SJCRH30 (cell line): ENCODE data around the gene CBX4. TPM values are rescaled to one million over a fixed set of nuclear protein-coding genes. Genes with fewer than 3 reads are reported as not detected.

Experiments
- DNase-seq, 2 experiments: peaks; one replicate each; pipeline ENCODE4 v3.0.0-alpha.2; 2015 to 2020
- H3K27ac ChIP-seq: fragments of 250-450 bp; sonication (Bioruptor Pico); 2 replicates; pipeline ENCODE4 v1.5.1; 2020; ENCODE audit warnings: mild to moderate bottlenecking, moderate library complexity
- H3K27me3 ChIP-seq: fragments of 250-450 bp; sonication (Bioruptor Pico); 2 replicates; pipeline ENCODE4 v1.5.1; 2020; ENCODE audit warnings: mild to moderate bottlenecking, moderate library complexity
- H3K36me3 ChIP-seq: fragments of 250-450 bp; sonication (Bioruptor Pico); 2 replicates; pipeline ENCODE4 v1.5.1; 2020; ENCODE audit warnings: mild to moderate bottlenecking, moderate library complexity
- H3K4me1 ChIP-seq: fragments of 250-450 bp; sonication (Bioruptor Pico); 2 replicates; pipeline ENCODE4 v1.5.1; 2020; ENCODE audit warnings: mild to moderate bottlenecking, moderate library complexity
- H3K4me3 ChIP-seq: fragments of 250-450 bp; sonication (Bioruptor Pico); 2 replicates; pipeline ENCODE4 v1.5.1; 2020; ENCODE audit warnings: mild to moderate bottlenecking, moderate library complexity
- H3K9me3 ChIP-seq: fragments of 250-450 bp; sonication (Bioruptor Pico); replicated peaks from 2 replicates; pipeline ENCODE4 v1.5.1; 2020; ENCODE audit warnings: mild to moderate bottlenecking, moderate library complexity
- total RNA-seq: library from RNA; depleted of rRNA; stranded (reverse); fragments of >200 nt; shearing (Covaris generic); gene quantifications from 2 replicates; pipeline ENCODE4 v1.2.3, GENCODE V29; 2014

The CBX4 gene
- total RNA-seq, 1 experiment from 2014 or later = 30.2 TPM

DNA sequence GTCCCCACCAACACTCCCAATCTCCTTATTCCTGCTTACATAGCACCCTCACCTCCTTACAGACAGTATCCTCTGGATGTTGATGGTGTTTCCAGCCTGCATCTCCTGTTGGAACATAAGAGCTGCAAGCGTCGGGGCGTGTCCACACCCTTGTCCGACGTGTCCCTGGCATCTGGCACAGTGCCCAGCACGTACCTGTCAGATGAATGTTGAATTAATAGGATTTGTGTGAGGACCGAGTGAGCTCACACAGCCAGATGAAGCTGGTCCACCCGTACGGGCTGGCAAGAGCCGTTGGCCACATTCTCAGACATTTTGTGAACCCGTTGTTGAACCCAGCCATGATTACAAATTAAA, 12.2 kb upstream of the CBX4 start:
- Histone ChIP-seq H3K4me3 (no peak overlapping the region), H3K9me3 (no peaks in the 10 kb centered on the region), H3K4me1 (peaks cover 12% of the 10 kb centered on the region), H3K27ac (no peak overlapping the region), H3K36me3 (no peaks in the 10 kb centered on the region), H3K27me3 (peaks cover 49% of the 10 kb centered on the region)
- DNase-seq = no peak

DNA sequence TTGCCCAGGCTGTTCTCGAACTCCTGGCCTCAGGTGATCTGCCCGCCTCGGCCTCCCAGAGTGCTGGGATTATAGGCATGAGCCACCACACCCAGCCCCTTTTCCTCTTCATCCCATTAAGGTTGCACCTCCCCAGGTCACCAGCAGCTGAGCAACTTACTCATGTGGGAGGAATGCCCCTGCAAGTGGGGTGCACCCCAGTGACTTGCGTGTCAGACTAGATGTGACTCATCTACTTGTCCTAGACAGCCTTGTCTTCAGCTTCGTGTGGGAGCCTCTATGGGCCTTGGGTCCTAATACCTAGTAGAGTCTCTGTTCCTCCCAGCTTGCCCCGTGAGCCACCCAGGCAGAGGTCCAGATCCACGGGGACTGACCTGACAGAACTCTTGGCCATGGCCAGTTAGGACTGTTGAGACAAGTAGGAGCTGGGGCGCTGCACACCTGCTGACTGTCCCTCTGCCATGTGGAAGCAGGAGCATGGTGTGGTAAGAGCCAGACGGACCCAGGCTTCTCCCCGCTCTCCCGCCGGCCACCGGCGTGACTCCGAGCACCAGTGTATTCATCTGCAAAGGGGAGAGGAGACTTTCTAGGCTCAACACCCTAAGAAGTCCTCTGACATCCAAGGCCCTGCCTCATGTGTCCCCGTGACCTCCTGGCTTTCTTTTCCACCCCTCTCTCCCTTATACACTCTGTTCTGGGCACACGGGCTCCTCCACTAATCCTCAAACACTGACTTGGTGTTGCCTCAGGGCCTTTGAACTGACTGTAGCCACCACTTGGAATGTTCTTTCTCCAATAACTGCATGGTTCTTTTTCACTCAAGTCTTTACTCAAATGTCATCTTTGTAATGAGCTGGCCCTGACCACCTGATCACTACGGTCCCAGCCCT, 11.6 kb upstream of the CBX4 start:
- Histone ChIP-seq H3K27me3 (peaks cover 48% of the 10 kb centered on the region), H3K9me3 (no peaks in the 10 kb centered on the region), H3K36me3 (no peaks in the 10 kb centered on the region), H3K4me1 (peaks cover 12% of the 10 kb centered on the region), H3K4me3 (no peak overlapping the region), H3K27ac (no peak overlapping the region)
- peak in 1 of 2 experiments; percentile 58 for DNase-seq

DNA sequence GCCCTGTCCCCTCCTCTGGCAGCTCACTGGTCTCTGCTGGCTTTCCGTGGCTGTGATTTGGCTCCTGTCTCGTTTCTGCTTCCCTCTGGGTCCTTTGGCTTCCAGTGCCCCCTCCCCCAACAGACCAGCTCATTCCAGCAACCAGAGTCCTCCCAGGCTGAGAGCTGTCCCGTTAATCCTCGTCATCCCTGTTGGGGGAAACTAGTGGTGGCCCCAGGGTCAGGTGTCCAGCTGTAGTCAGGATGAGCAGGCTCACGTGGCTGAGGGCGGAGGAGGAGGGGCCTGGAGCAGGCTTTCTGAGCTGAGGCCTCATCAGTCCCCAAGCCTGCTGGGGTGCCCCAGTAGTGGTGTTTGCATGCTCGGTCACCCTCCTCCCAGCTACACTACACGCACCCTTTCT, 10.7 kb upstream of the CBX4 start:
- no peak for DNase-seq
- H3K4me1 ChIP-seq = peaks cover 18% of the 10 kb centered on the region
- no peaks in the 10 kb centered on the region for H3K36me3 ChIP-seq
- no peak overlapping the region for H3K4me3 ChIP-seq
- H3K9me3 ChIP-seq = no peaks in the 10 kb centered on the region
- H3K27me3 ChIP-seq = peaks cover 45% of the 10 kb centered on the region
- no peak overlapping the region for H3K27ac ChIP-seq

DNA sequence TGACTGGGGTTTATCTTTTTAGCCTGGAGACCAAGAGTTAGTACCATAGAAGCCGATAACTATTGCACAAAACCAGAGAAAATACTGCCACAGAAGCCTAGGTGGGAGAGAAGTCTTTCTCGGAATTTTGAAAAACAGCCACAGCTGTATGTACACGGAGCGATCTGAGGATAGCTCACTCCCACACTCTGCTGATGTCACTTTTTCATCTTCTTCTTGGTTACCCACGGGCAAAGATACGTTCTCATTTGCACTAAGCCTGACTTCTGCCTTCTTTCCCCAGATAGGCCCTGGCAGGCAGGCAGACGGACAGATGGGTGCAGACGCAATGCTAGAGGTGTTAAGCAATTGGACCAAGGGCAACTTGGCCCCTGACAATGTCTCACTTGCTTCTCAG, 9.1 kb upstream of the CBX4 start:
- peak in 1 of 2 experiments; percentile 42 for DNase-seq
- Histone ChIP-seq H3K27ac (no peak overlapping the region), H3K4me1 (peaks cover 19% of the 10 kb centered on the region), H3K27me3 (peaks cover 41% of the 10 kb centered on the region), H3K9me3 (no peaks in the 10 kb centered on the region), H3K4me3 (no peak overlapping the region), H3K36me3 (no peaks in the 10 kb centered on the region)

DNA sequence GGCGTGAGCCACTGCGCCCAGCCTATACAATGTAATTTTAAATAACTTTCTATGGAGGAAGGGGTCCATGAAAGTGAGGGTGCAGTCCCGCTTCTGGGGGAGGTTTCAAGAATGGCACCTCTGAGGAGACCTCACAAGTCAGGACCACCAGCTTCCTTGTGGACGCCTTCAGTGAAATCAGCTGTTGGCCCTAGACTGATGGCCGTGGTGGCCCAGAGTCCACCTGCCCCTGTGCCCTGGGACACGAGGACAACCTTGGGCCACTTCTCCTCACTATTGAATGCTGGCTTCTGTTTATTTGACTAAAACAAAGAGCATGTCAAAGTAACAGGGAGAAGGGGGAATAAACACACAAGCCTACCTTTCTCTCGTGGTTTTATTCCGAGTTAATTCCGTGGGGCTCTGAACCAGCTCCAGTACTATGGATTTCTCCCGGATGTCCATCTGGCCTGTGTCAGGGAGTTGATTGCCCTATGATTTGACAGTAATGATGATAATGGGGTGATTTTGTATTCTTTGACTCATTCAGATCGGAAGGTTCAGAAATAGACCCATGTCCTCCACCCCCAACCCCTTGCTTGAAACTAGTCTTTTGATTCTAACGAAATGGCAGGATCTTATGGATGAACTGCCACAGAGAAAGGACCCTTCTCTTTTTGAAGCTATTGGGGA, 8.6 kb upstream of the CBX4 start:
- H3K27me3 ChIP-seq = peaks cover 38% of the 10 kb centered on the region
- no peak for DNase-seq
- H3K36me3 ChIP-seq = no peaks in the 10 kb centered on the region
- H3K4me1 ChIP-seq = peaks cover 15% of the 10 kb centered on the region
- no peak overlapping the region for H3K27ac ChIP-seq
- no peaks in the 10 kb centered on the region for H3K9me3 ChIP-seq
- H3K4me3 ChIP-seq = no peak overlapping the region

DNA sequence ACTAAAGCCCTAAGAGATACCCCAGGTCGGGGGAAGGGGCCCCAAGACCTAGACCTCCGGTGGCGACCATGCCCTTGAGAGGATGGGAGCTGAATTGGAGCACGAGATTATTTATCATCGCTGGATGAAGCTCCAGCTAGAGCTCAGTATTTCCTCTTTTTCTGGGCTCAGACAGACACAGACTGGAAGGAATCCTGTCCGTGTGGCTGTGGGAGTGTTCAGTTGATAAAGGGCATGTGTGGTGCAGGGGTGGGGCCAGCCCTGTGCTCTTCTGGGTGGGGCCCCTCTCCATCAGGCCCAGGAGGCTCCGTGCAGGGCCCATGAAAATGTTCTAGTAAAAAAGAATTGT, 6.3 kb upstream of the CBX4 start:
- Histone ChIP-seq H3K9me3 (no peaks in the 10 kb centered on the region), H3K36me3 (no peaks in the 10 kb centered on the region), H3K27ac (no peak overlapping the region), H3K27me3 (peaks cover 39% of the 10 kb centered on the region), H3K4me1 (peaks cover 10% of the 10 kb centered on the region), H3K4me3 (peak overlapping the region; percentile 44; the same call in 1 of the 2 replicates)
- DNase-seq = peak in 1 of 2 experiments; percentile 53

DNA sequence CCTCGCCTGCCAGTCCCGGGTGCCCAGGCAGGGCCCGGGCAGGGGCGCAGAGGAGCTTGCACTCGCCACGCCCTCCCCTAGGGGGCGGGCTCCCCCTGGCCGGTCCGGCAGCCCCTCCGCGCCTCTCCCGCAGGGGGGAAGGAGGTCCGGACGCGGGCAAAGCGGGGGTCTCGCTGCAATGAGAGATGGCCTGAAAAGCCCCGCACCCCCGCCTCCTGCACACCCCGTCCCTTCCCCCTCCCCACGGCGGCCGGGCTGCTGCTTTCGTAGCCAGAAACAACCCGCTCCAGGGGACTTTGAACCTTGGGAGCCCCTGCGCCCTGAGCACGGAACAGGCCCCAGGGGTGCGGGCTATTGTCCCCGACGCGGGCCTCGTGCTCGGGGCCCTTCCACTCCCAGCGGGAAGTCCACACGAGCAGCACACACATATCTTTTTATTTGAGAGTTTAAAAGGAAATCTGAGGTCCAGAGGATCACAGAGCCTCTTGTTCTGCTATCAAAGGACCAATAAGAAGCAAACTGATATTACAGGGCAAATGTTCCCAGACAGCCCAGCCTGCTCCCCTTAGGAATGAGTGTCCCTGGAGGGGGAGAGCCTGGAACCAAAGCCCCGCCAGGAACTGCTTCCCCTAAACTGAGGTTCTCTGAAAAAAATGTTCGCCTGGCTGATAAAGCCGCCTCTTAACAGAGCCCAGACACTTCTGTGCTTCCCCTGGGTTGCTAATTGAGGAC, 5.8 kb upstream of the CBX4 start:
- H3K27ac ChIP-seq = no peak overlapping the region
- DNase-seq = peak; percentile 65 to 77
- peaks cover 38% of the 10 kb centered on the region for H3K27me3 ChIP-seq
- no peaks in the 10 kb centered on the region for H3K36me3 ChIP-seq
- H3K9me3 ChIP-seq = no peaks in the 10 kb centered on the region
- peaks cover 10% of the 10 kb centered on the region; the same call in 1 of the 2 replicates for H3K4me1 ChIP-seq
- peak overlapping the region; percentile 44 for H3K4me3 ChIP-seq

DNA sequence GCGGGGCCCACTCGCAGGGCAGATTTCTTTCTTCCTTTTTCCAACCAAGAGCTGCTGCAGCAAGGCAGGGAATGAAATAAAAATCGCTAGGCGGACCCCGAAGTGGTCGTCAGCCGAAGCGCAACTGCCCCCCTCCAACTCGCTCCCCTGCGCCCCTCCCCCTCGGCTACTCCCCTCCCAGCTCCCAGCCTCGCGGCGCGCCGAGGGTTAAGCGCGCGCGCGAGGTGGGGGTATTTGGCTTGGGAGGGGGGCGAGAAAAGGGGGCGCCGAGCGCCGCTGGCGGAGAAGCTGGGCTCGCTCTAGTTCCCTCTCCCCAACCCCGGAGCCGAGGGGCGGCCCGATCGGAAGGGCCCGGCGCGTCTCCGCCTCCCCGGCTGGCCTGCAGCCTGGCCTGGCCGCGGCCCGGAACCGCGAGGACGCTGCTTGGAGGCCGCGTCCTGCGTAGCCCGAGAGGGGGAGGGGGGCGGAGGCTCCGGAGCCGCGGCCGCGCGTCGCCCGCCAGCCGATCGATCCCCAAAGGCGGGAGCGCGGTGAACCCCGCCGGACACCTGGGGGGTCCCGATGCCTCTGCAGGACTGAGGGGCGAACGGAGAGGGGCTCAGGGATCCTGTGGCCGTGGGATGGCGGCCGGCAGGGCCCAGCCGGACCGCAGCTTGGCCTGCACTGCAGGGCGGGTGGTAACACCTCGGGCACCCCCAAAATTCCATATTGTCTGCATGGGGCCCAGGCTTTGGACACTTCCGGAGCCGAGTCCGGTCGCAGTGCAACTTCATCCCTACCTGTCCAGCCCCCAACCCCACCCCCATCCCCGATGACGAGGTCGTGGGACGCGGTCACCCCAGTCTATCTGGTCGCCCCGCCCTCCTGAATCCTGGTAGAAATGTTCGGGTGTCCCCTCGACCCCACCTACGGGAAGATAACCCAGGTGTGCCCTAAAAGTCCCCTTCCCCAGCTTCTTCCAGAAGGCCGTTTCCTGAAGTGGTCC, 4.9 kb upstream of the CBX4 start:
- Histone ChIP-seq H3K27ac (no peak overlapping the region; the same call in 1 of the 2 replicates), H3K9me3 (no peaks in the 10 kb centered on the region), H3K4me3 (peak overlapping the region; percentile 58), H3K27me3 (peaks cover 30% of the 10 kb centered on the region), H3K4me1 (peaks cover 10% of the 10 kb centered on the region; the same call in 1 of the 2 replicates), H3K36me3 (no peaks in the 10 kb centered on the region)
- DNase-seq = peak; percentile 61 to 79

DNA sequence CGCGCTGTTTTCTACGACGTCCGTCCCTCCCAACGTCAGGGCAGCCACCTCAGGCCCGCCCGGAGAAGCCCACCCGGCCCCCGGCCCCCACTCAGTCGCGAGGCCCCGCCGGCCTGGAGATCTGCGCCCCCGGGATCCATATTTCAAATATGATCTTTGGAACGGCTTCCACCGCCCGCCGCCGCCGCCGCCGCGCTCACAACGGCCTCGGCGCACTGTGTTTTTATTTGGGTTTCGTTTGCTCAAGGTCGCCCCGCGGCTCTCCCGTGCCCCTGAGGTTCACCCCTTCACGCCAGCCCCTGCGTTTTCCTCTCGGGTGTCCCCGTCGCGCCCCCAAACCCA, 4.2 kb upstream of the CBX4 start:
- Histone ChIP-seq H3K27me3 (peaks cover 23% of the 10 kb centered on the region), H3K4me1 (peaks cover 10% of the 10 kb centered on the region; the same call in 1 of the 2 replicates), H3K9me3 (no peaks in the 10 kb centered on the region), H3K27ac (no peak overlapping the region), H3K36me3 (no peaks in the 10 kb centered on the region), H3K4me3 (peak overlapping the region; percentile 58)
- DNase-seq = no peak

DNA sequence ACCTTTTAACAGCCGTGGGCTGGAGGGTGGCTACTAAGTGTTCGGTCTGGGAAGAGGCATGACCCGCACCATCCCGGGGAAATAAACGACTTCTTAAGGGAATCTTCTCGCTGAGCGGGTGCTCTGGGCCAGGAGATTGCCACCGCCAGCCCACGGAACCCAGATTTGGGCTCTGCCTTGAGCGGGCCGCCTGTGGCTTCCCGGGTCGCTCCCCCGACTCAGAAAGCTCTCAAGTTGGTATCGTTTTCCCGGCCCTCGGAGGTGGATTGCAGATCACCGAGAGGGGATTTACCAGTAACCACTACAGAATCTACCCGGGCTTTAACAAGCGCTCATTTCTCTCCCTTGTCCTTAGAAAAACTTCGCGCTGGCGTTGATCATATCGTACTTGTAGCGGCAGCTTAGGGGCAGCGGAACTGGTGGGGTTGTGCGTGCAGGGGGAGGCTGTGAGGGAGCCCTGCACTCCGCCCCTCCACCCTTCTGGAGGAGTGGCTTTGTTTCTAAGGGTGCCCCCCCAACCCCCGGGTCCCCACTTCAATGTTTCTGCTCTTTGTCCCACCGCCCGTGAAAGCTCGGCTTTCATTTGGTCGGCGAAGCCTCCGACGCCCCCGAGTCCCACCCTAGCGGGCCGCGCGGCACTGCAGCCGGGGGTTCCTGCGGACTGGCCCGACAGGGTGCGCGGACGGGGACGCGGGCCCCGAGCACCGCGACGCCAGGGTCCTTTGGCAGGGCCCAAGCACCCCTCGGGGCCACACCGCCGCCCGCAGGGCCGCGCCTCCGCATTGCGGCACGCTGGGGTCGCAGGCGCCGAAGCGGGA, 3.6 kb upstream of the CBX4 start:
- no peak overlapping the region for H3K27ac ChIP-seq

DNA sequence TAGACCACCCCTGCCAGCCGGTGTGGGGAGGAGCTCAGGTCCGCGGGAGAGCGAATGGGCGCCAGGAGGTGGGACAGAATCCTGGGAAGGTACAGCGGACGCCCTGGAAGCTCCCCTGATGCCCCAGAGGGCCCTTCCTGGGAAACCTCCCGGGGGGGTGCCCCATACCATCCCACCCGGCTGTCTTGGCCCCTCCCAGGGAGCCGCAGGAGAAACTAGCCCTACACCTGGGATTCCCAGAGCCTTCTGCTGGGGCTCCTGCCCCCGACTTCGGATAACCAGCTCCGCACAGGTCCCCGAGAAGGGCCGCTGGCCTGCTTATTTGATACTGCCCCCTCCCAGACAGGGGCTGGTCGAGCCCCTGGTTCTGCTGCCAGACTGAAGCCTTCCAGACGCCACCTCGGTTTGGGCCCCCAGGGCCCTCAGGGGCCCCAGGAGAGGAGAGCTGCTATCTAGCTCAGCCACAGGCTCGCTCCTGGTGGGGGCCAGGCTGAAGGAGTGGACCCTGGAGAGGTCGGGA, 3.0 kb upstream of the CBX4 start:
- peaks cover 18% of the 10 kb centered on the region for H3K27me3 ChIP-seq
- H3K4me1 ChIP-seq = peaks cover 12% of the 10 kb centered on the region
- no peak overlapping the region for H3K4me3 ChIP-seq

More for the DNA sequence above, 3.6 kb upstream of the CBX4 start:
- H3K4me3 ChIP-seq = peak overlapping the region; percentile 58
- no peaks in the 10 kb centered on the region for H3K36me3 ChIP-seq
- DNase-seq = peak in 1 of 2 experiments; percentile 50
- peaks cover 7% of the 10 kb centered on the region; the same call in 1 of the 2 replicates for H3K4me1 ChIP-seq
- H3K27me3 ChIP-seq = peaks cover 18% of the 10 kb centered on the region
- no peaks in the 10 kb centered on the region for H3K9me3 ChIP-seq

DNA sequence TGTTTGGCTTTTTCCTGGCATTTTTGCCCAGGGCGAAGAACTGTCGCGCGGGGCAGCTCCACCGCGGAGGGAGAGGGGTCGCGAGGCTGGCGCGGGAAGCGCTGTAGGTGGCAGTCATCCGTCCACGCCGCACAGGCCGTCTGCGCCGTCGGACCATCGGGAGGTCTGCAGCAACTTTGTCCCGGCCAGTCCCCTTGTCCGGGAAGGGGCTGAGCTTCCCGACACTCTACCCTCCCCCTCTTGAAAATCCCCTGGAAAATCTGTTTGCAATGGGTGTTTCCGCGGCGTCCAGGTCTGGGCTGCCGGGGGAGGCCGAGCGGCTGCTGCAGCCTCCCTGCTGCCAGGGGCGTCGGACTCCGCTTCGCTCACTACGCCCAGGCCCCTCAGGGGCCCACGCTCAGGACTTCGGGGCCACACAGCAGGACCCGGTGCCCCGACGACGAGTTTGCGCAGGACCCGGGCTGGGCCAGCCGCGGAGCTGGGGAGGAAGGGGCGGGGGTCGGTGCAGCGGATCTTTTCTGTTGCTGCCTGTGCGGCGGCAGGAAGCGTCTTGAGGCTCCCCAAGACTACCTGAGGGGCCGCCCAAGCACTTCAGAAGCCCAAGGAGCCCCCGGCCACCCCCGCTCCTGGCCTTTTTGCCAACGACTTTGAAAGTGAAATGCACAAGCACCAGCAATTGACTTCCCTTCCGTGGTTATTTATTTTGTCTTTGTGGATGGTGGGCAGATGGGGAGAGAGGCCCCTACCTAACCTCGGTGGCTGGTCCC, 2.3 kb upstream of the CBX4 start:
- Histone ChIP-seq H3K36me3 (peaks cover 2% of the 10 kb centered on the region; the same call in 1 of the 2 replicates), H3K27me3 (peaks cover 18% of the 10 kb centered on the region), H3K27ac (no peak overlapping the region), H3K4me3 (no peak overlapping the region), H3K9me3 (no peaks in the 10 kb centered on the region), H3K4me1 (peaks cover 18% of the 10 kb centered on the region)
- DNase-seq = no peak

More for the DNA sequence above, 3.0 kb upstream of the CBX4 start:
- no peaks in the 10 kb centered on the region for H3K36me3 ChIP-seq
- H3K9me3 ChIP-seq = no peaks in the 10 kb centered on the region
- H3K27ac ChIP-seq = no peak overlapping the region
- no peak for DNase-seq

DNA sequence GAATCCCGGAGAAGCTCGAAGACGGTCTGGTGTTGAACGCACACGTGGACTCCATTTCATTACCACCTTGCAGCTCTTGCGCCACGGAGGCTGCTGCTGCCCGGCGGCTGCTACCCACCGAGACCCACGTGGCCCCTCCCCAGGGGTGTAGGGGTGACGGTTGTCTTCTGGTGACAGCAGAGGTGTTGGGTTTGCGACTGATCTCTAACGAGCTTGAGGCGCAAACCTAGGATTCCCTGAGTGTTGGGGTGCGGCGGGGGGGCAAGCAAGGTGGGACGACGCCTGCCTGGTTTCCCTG, 1.7 kb upstream of the CBX4 start:
- Histone ChIP-seq H3K27me3 (peaks cover 18% of the 10 kb centered on the region), H3K4me3 (no peak overlapping the region), H3K9me3 (no peaks in the 10 kb centered on the region), H3K36me3 (peaks cover 5% of the 10 kb centered on the region), H3K4me1 (peaks cover 19% of the 10 kb centered on the region), H3K27ac (no peak overlapping the region)
- DNase-seq = no peak
